ENCODE measurements around the gene DNMT1.

DNMT1 gene

GRCh38 chr19:10118960-10119359 is 75.8 kb downstream of the DNMT1 start:
- no peak overlapping the region for H3K27ac ChIP-seq (ENCODE audit: low read depth, low read length)

GRCh38 chr19:10116866-10117616 is 77.7 kb downstream of the DNMT1 start:
- Histone ChIP-seq H3K36me3 (ENCODE audit: control insufficient read depth in 1 of 2, insufficient read depth in 2 of 2, low read length in 2 of 2) (peaks cover 15 to 44% of the 10 kb centered on the region in 2 donors), H3K27me3 (ENCODE audit: control insufficient read depth in 1 of 2, insufficient read depth in 2 of 2, low read length in 2 of 2) (no peaks in the 10 kb centered on the region), H3K4me3 (ENCODE audit: low read depth in 1 of 2, low read length in 2 of 2) (no peak overlapping the region), H3K4me1 (ENCODE audit: control insufficient read depth in 1 of 2, insufficient read depth in 2 of 2, low read length in 2 of 2) (peaks cover 13 to 23% of the 10 kb centered on the region in 2 donors), H3K9me3 (ENCODE audit: control insufficient read depth in 1 of 2, low read length in 2 of 2) (no peaks in the 10 kb centered on the region), H3K9ac (ENCODE audit: low read depth in 1 of 2, low read length in 2 of 2) (no peak overlapping the region), H3K27ac (ENCODE audit: low read depth, low read length) (no peak overlapping the region)

More at GRCh38 chr19:10118960-10119359, 75.8 kb downstream of the DNMT1 start:
- H3K27me3 ChIP-seq (ENCODE audit: control insufficient read depth in 1 of 2, insufficient read depth in 2 of 2, low read length in 2 of 2): no peaks in the 10 kb centered on the region
- H3K9ac ChIP-seq (ENCODE audit: low read depth in 1 of 2, low read length in 2 of 2): peak overlapping the region; percentile 94 to 95
- no peaks in the 10 kb centered on the region for H3K9me3 ChIP-seq (ENCODE audit: control insufficient read depth in 1 of 2, low read length in 2 of 2)
- peaks cover 9 to 11% of the 10 kb centered on the region in 2 donors for H3K4me1 ChIP-seq (ENCODE audit: control insufficient read depth in 1 of 2, insufficient read depth in 2 of 2, low read length in 2 of 2)
- peaks cover 15 to 44% of the 10 kb centered on the region in 2 donors for H3K36me3 ChIP-seq (ENCODE audit: control insufficient read depth in 1 of 2, insufficient read depth in 2 of 2, low read length in 2 of 2)
- H3K4me3 ChIP-seq (ENCODE audit: low read depth in 1 of 2, low read length in 2 of 2): peak overlapping the region; percentile 87 to 98

- H3K36me3 ChIP-seq (ENCODE audit: control insufficient read depth in 1 of 2, insufficient read depth in 2 of 2, low read length in 2 of 2): peaks cover 15 to 47% of the 10 kb centered on the region in 2 donors
- peaks cover 13 to 23% of the 10 kb centered on the region in 2 donors for H3K4me1 ChIP-seq (ENCODE audit: control insufficient read depth in 1 of 2, insufficient read depth in 2 of 2, low read length in 2 of 2)
- H3K27me3 ChIP-seq (ENCODE audit: control insufficient read depth in 1 of 2, insufficient read depth in 2 of 2, low read length in 2 of 2): no peaks in the 10 kb centered on the region
- no peak overlapping the region for H3K9ac ChIP-seq (ENCODE audit: low read depth in 1 of 2, low read length in 2 of 2)
- H3K4me3 ChIP-seq (ENCODE audit: low read depth in 1 of 2, low read length in 2 of 2): no peak overlapping the region
- no peaks in the 10 kb centered on the region for H3K9me3 ChIP-seq (ENCODE audit: control insufficient read depth in 1 of 2, low read length in 2 of 2)
- no peak overlapping the region for H3K27ac ChIP-seq (ENCODE audit: low read depth, low read length)
Measured at GRCh38 chr19:10116085-10116865, 78.5 kb downstream of the DNMT1 start.

- peaks cover 15 to 53% of the 10 kb centered on the region in 2 donors for H3K36me3 ChIP-seq (ENCODE audit: control insufficient read depth in 1 of 2, insufficient read depth in 2 of 2, low read length in 2 of 2)
- peaks cover 13 to 23% of the 10 kb centered on the region in 2 donors for H3K4me1 ChIP-seq (ENCODE audit: control insufficient read depth in 1 of 2, insufficient read depth in 2 of 2, low read length in 2 of 2)
- no peaks in the 10 kb centered on the region for H3K9me3 ChIP-seq (ENCODE audit: control insufficient read depth in 1 of 2, low read length in 2 of 2)
- no peaks in the 10 kb centered on the region for H3K27me3 ChIP-seq (ENCODE audit: control insufficient read depth in 1 of 2, insufficient read depth in 2 of 2, low read length in 2 of 2)
- no peak overlapping the region for H3K4me3 ChIP-seq (ENCODE audit: low read depth in 1 of 2, low read length in 2 of 2)
- no peak overlapping the region for H3K27ac ChIP-seq (ENCODE audit: low read depth, low read length)
- no peak overlapping the region for H3K9ac ChIP-seq (ENCODE audit: low read depth in 1 of 2, low read length in 2 of 2)
Measured at GRCh38 chr19:10115392-10116084, 79.2 kb downstream of the DNMT1 start.

GRCh38 chr19:10114651-10115391 is 79.9 kb downstream of the DNMT1 start:
- Histone ChIP-seq H3K36me3 (ENCODE audit: control insufficient read depth in 1 of 2, insufficient read depth in 2 of 2, low read length in 2 of 2) (peaks cover 21 to 60% of the 10 kb centered on the region in 2 donors), H3K27ac (ENCODE audit: low read depth, low read length) (no peak overlapping the region), H3K4me3 (ENCODE audit: low read depth in 1 of 2, low read length in 2 of 2) (no peak overlapping the region), H3K9ac (ENCODE audit: low read depth in 1 of 2, low read length in 2 of 2) (no peak overlapping the region), H3K27me3 (ENCODE audit: control insufficient read depth in 1 of 2, insufficient read depth in 2 of 2, low read length in 2 of 2) (no peaks in the 10 kb centered on the region), H3K4me1 (ENCODE audit: control insufficient read depth in 1 of 2, insufficient read depth in 2 of 2, low read length in 2 of 2) (peaks cover 13 to 23% of the 10 kb centered on the region in 2 donors), H3K9me3 (ENCODE audit: control insufficient read depth in 1 of 2, low read length in 2 of 2) (no peaks in the 10 kb centered on the region)

GRCh38 chr19:10113964-10114650 is 80.6 kb downstream of the DNMT1 start:
- Histone ChIP-seq H3K27ac (ENCODE audit: low read depth, low read length) (no peak overlapping the region), H3K27me3 (ENCODE audit: control insufficient read depth in 1 of 2, insufficient read depth in 2 of 2, low read length in 2 of 2) (no peaks in the 10 kb centered on the region), H3K36me3 (ENCODE audit: control insufficient read depth in 1 of 2, insufficient read depth in 2 of 2, low read length in 2 of 2) (peaks cover 27 to 68% of the 10 kb centered on the region in 2 donors), H3K9ac (ENCODE audit: low read depth in 1 of 2, low read length in 2 of 2) (no peak overlapping the region), H3K4me1 (ENCODE audit: control insufficient read depth in 1 of 2, insufficient read depth in 2 of 2, low read length in 2 of 2) (peaks cover 12 to 20% of the 10 kb centered on the region in 2 donors), H3K4me3 (ENCODE audit: low read depth in 1 of 2, low read length in 2 of 2) (no peak overlapping the region), H3K9me3 (ENCODE audit: control insufficient read depth in 1 of 2, low read length in 2 of 2) (no peaks in the 10 kb centered on the region)

GRCh38 chr19:10113592-10113963 is 81.2 kb downstream of the DNMT1 start:
- peaks cover 7 to 15% of the 10 kb centered on the region in 2 donors for H3K4me1 ChIP-seq (ENCODE audit: control insufficient read depth in 1 of 2, insufficient read depth in 2 of 2, low read length in 2 of 2)
- H3K9ac ChIP-seq (ENCODE audit: low read depth in 1 of 2, low read length in 2 of 2): no peak overlapping the region
- peaks cover 27 to 71% of the 10 kb centered on the region in 2 donors for H3K36me3 ChIP-seq (ENCODE audit: control insufficient read depth in 1 of 2, insufficient read depth in 2 of 2, low read length in 2 of 2)

GRCh38 chr19:10112895-10113591 is 81.7 kb downstream of the DNMT1 start:
- H3K4me3 ChIP-seq (ENCODE audit: low read depth in 1 of 2, low read length in 2 of 2): peak overlapping the region in 1 of 2 donors; percentile 22
- H3K9ac ChIP-seq (ENCODE audit: low read depth in 1 of 2, low read length in 2 of 2): no peak overlapping the region
- H3K4me1 ChIP-seq (ENCODE audit: control insufficient read depth in 1 of 2, insufficient read depth in 2 of 2, low read length in 2 of 2): peaks cover 4 to 15% of the 10 kb centered on the region in 2 donors
- H3K9me3 ChIP-seq (ENCODE audit: control insufficient read depth in 1 of 2, low read length in 2 of 2): no peaks in the 10 kb centered on the region
- no peak overlapping the region for H3K27ac ChIP-seq (ENCODE audit: low read depth, low read length)
- peaks cover 28 to 72% of the 10 kb centered on the region in 2 donors for H3K36me3 ChIP-seq (ENCODE audit: control insufficient read depth in 1 of 2, insufficient read depth in 2 of 2, low read length in 2 of 2)
- no peaks in the 10 kb centered on the region for H3K27me3 ChIP-seq (ENCODE audit: control insufficient read depth in 1 of 2, insufficient read depth in 2 of 2, low read length in 2 of 2)

More at GRCh38 chr19:10113592-10113963, 81.2 kb downstream of the DNMT1 start:
- Histone ChIP-seq H3K27ac (ENCODE audit: low read depth, low read length) (no peak overlapping the region), H3K27me3 (ENCODE audit: control insufficient read depth in 1 of 2, insufficient read depth in 2 of 2, low read length in 2 of 2) (no peaks in the 10 kb centered on the region), H3K9me3 (ENCODE audit: control insufficient read depth in 1 of 2, low read length in 2 of 2) (no peaks in the 10 kb centered on the region), H3K4me3 (ENCODE audit: low read depth in 1 of 2, low read length in 2 of 2) (peak overlapping the region in 1 of 2 donors; percentile 22)

Measured in duodenal mucosa (tissue), 2 donors.